Measurements from ENCODE around the gene JAG2.
A peak's percentile ranks its signal among the peaks of the same experiment; 100 is the strongest.

Gene JAG2

DNA sequence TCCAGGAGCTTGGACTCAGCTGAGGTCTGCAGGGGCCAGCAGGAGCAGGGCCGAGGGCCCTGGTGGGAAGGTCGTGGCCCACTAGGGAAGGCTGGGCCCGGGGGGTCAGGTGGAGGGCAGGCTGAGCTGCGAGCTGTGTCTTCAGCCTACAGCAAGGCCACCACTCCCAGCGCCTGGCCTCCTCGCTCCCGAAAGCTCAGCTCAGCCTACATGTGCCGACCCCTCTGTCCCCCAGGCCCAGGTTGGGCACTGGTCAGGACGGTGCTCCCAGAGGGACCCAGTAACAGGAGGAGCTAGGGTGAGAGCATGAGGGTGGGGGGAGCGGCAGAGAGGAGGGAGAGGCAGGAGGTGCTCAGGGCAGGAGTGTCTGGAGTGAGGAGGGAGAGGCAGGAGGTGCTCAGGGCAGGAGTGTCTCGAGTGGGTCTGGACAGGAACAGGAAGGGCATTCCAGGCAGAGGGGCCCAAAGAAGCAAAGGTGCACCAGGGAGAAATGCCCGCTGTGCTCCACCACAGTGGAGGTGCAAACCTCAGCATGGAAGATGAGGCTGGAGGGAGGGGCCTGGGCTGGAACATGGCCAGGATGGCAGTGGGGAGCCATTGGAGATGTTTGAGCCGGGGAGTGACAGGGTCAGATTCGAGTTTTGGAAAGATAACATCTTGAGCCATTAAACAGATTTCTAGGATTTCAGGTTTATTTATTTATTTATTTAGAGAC, 74.2 kb downstream of the JAG2 start:
- FAIRE-seq (no peak), DNase-seq (ENCODE audit: insufficient read length, low spot score) (no peak)
- TF ChIP-seq, protein P1, sequence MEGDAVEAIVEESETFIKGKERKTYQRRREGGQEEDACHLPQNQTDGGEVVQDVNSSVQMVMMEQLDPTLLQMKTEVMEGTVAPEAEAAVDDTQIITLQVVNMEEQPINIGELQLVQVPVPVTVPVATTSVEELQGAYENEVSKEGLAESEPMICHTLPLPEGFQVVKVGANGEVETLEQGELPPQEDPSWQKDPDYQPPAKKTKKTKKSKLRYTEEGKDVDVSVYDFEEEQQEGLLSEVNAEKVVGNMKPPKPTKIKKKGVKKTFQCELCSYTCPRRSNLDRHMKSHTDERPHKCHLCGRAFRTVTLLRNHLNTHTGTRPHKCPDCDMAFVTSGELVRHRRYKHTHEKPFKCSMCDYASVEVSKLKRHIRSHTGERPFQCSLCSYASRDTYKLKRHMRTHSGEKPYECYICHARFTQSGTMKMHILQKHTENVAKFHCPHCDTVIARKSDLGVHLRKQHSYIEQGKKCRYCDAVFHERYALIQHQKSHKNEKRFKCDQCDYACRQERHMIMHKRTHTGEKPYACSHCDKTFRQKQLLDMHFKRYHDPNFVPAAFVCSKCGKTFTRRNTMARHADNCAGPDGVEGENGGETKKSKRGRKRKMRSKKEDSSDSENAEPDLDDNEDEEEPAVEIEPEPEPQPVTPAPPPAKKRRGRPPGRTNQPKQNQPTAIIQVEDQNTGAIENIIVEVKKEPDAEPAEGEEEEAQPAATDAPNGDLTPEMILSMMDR (IDR thresholded peaks at IDR 0.05; ENCODE audit: insufficient read depth, missing control alignments): no peak

DNA sequence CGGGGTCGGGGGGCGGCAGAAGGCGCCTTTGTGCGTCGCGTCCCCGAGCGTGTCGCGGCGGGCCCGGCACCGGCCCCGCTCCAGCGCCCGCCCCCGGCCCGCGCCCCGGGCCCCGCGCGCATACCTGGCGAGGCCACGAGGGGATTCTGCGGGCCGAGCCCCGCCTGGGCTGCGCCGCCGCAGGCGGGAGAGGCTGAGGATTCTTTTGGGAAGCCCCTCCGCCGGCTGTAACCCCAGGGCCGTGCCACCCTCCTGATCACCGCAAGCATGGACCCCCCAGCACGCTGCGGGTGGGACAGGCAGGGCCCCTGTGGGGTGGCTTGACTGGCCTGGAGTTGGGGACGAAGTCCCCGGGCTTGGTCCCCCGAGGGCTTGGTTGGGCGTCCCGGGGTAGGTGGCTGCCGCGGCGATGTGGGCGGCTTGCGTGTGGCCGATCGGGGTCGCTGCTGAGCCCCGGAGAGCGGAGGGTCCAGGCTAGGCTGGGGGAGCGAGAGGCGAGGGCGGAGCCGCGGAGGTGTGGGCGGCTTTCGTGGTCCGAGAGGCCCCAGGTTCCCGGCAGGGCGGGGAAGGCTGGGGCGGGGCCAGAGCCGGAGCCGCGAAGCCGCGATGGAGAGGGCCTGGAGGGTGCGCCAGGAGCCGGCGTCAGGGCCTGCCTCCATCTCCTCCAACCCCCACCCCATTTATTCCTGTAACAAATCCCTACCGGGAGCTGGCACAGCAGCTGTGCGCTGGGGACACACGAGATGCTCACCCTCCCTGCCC, 75.0 kb downstream of the JAG2 start:
- no peak for FAIRE-seq
- TF ChIP-seq, protein P1 (IDR thresholded peaks at IDR 0.05; ENCODE audit: insufficient read depth, missing control alignments): peak; percentile 49
- DNase-seq (ENCODE audit: insufficient read length, low spot score): peak; percentile 89

GRCh38 chr14:105093038-105093430, 75.5 kb downstream of the JAG2 start:
- TF ChIP-seq, protein P1 (IDR thresholded peaks at IDR 0.05; ENCODE audit: insufficient read depth, missing control alignments): no peak
- DNase-seq (ENCODE audit: insufficient read length, low spot score): peak; percentile 65
- FAIRE-seq: no peak

- TF ChIP-seq, protein P1 (IDR thresholded peaks at IDR 0.05; ENCODE audit: insufficient read depth, missing control alignments): no peak
- no peak for FAIRE-seq
- DNase-seq (ENCODE audit: insufficient read length, low spot score): no peak
These were observed 76.2 kb downstream of the JAG2 start for GRCh38 chr14:105092171-105093037.

DNA sequence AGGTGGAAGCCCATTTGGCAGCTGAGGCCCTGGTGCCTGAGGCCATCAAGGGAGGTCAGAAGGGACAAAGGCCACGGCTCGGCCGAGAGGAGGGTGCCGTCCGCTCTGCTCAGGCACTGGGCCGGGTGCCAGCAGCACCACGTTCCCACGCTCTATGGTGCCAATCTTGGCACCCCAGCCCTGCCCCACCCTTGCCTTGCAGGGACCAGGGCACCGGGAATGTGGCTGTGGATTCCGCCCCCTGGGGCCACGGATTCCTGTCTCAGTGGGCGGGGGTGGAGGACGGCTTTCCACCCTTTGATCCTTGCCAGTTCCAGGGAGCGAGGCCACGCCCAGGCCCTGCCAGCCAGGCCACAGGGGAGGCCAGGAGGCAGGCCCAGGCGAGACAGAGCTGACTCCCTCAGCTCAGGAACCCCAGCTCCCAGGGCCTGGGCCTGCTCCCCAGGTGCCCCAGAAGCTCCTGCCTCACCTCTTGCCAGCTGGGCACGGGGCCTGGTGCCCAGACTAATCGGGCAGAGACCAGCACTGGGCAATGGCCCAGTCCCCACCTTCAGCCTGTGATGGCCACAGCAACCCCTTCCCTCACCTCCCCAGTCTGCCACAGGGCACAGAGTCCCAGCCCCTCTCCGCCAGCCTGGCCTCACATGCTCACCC, 76.9 kb downstream of the JAG2 start:
- FAIRE-seq: no peak
- TF ChIP-seq, protein P1 (IDR thresholded peaks at IDR 0.05; ENCODE audit: insufficient read depth, missing control alignments): no peak
- no peak for DNase-seq (ENCODE audit: insufficient read length, low spot score)

DNA sequence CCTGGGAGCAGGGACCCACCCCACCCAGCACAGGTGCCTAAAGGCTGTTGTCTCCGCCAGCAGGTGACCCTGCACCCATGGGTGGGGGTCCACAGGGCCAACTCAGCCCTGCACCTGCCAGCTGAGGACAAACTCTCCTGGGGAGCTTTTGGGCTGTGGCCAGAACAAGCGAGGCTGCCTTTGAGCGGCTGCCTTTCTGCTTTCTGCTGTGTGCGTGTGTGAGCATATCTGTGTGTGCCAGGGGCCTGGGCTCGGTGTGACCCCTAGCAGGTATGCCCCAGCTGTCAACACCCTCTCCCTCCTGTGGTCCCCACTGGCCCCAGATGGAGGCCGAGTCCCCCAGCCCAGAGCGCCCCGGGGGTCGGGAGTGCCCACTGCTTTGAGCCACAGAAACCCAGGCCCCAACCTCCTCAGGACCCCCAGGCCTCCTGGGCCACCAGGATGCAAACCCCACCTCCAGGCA, 77.5 kb downstream of the JAG2 start:
- FAIRE-seq (no peak), DNase-seq (ENCODE audit: insufficient read length, low spot score) (no peak)
- TF ChIP-seq, protein P1 (IDR thresholded peaks at IDR 0.05; ENCODE audit: insufficient read depth, missing control alignments): no peak
